NCI-H1092 treated with DMSO at 0.1 percent for 48 hours (cell line): Measurements from ENCODE around the gene SREBF2.

Source experiments
- DNase-seq: peaks from one replicate; lab custom pipeline; 2025; lab: John Stamatoyannopoulos, UW

SREBF2 gene

GRCh38 chr22:41876675-41877074, 43.8 kb downstream of the SREBF2 start:
- no peak for DNase-seq

DNA sequence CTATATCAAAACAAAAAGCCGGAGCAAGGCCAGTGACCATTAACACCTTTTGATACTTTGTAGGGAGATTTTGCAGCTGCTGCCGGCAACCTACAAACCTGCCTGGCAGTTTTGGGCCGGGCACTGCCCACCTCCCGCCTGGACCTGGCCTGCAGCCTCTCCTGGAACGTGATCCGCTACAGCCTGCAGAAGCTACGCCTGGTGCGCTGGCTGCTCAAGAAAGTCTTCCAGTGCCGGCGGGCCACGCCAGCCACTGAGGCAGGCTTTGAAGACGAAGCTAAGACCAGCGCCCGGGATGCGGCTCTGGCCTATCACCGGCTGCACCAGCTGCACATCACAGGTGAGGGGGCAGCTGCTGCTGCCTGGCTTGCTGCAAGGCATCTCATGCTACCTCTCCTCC, 47.7 kb downstream of the SREBF2 start:
- no peak for DNase-seq

DNA sequence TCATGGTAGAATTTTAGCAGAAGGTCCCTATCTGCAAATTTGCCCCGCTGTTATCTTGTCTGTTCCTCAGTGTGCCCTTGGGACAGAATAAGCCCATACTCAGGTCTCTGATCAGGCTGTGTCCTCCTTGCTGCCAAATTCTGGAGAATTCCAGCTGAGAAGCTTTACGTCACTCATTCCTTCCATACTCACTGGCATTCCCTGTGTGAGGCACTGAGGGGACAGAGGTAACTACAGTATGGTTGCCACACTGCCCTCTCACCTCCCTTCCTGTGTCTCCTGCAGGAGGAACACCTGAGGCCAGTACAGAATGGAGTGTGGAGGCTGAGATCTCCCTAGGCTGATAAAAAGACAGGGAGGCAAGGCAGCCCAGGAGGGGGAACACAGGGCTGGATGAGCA, 50.5 kb downstream of the SREBF2 start:
- DNase-seq, result no peak

DNA sequence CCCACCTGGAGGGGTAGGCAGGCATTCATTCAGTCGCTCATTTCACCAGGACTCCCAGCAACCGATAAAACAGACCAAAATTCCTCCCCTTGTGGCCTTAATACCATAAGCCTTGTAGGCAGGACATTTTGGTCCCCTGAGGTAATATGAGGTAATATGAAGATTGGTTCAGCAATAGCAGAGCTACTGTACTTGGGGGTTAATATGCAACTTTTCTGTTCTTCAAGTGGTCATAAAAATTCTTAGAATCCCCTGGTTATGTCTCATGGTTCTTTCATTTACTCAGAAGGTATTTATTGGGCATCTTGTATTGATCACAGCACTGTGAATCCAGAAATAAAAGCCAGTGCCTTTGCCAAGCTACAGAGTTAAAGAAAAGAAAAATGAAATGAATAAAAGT, 52.2 kb downstream of the SREBF2 start:
- DNase-seq, result no peak

- DNase-seq, result no peak
These were observed 52.6 kb downstream of the SREBF2 start for GRCh38 chr22:41885516-41885915.

- no peak for DNase-seq
These were observed 55.8 kb downstream of the SREBF2 start for GRCh38 chr22:41888627-41889200.

DNA sequence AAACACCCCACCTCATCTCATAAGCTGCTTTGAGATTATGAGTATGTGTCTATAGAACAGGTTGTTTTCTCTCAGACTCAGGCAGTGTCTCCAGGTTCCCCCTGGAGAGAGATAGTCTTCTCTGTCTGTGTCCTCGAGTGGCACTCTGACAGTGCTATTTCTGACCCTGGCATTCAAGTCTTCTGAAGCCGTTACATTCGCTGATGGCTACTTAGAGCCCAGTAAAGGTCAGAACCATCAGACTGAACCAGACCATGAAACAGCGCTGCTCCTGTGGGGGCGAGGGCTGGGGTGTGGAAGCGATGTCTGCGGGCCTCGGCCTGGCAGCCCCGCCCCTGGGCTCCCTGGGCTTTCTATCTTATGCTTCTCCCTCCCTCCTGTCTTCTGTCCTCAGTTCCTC, 58.5 kb downstream of the SREBF2 start:
- no peak for DNase-seq

DNA sequence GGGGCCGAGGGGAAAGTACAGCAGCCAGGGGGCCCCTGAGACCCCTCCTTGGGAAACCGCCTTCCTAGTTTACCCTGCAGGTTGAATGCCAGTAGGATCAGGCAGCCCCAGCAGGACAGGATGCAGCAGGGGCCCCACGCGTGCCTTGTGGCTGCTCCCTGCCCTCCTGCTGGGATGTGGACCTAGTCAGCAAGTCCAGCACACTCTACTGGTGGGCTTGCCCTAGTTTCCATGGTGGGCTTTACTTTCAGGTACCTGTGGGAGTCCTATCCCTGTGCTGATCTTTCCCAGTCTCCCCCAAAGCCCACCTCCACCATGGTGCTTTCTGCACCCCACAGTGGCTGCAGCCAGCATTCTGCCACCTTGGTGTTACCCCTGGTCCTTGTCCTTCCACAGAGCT, 59.8 kb downstream of the SREBF2 start:
- no peak for DNase-seq

- no peak for DNase-seq
These were observed 60.9 kb downstream of the SREBF2 start for GRCh38 chr22:41893591-41894375.

- DNase-seq, result no peak
These were observed 65.7 kb downstream of the SREBF2 start for GRCh38 chr22:41898645-41899044.

DNA sequence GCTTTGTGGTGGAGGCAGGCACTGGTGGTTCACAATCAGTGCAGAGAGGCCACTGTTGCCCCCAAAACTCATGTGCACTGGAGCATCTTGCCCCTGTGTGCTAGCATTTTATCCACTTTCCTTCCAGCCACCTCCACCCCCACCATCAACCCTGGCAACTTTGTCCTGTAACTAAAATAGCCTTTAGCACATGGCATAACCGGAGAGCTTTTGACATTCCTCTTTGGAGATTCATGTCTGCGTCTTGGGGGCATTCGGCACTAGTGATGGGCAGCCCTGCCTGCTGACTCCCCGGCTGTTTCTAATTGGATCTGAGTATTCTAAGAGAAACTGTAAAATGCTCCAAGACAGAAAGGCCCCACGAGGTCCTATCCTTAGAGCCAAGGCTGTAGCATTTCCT, 66.2 kb downstream of the SREBF2 start:
- DNase-seq, result no peak

DNA sequence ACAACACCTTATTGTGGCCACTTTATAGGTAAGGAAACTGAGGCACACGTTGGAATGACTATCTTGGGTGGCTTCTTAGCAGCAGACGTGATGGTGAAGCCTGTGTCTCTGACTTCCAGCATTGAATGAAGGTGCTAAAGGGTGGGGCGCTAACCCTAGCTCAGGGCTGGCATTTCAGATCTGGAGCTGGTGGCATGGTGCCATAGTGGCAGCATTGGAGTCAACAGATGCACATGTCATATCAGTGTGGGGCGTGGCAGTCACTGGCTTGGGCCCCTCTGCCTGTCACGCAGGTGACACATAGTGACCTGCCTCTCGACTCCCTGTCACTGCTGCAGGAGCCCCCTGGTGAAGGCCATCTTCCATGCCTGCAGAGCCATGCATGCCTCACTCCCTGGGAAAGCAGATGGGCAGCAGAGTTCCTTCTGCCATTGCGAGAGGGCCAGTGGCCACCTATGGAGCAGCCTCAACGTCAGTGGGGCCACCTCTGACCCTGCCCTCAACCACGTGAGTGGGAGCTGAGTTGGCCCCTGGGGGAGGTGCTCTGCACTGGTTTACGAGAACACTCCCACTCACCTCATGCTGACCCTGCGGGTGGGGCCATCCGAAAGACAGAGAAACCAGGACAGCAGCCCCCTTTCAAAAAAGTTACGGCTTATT, 67.2 kb downstream of the SREBF2 start:
- DNase-seq, result no peak

- no peak for DNase-seq
These were observed 67.9 kb downstream of the SREBF2 start for GRCh38 chr22:41900652-41901312.

GRCh38 chr22:41902016-41902415, 69.1 kb downstream of the SREBF2 start:
- DNase-seq, result no peak

DNA sequence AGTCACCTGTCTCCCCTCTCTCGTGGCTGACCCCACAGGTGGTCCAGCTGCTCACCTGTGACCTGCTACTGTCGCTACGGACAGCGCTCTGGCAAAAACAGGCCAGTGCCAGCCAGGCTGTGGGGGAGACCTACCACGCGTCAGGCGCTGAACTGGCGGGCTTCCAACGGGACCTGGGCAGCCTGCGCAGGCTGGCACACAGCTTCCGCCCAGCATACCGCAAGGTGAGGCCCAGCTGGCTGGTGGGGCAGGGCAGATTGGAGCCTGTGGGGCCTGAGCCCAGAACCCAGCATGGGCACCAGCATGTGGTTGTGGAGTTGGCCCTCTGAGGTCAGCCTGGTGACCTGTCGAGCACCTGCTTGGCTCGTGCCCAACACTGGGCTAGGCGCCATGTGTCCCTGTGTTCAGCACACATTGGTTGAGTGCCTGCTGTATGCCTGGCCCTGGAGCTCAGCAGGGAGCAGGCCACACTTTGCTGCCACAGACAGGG, 70.1 kb downstream of the SREBF2 start:
- peak; percentile 82 for DNase-seq

DNA sequence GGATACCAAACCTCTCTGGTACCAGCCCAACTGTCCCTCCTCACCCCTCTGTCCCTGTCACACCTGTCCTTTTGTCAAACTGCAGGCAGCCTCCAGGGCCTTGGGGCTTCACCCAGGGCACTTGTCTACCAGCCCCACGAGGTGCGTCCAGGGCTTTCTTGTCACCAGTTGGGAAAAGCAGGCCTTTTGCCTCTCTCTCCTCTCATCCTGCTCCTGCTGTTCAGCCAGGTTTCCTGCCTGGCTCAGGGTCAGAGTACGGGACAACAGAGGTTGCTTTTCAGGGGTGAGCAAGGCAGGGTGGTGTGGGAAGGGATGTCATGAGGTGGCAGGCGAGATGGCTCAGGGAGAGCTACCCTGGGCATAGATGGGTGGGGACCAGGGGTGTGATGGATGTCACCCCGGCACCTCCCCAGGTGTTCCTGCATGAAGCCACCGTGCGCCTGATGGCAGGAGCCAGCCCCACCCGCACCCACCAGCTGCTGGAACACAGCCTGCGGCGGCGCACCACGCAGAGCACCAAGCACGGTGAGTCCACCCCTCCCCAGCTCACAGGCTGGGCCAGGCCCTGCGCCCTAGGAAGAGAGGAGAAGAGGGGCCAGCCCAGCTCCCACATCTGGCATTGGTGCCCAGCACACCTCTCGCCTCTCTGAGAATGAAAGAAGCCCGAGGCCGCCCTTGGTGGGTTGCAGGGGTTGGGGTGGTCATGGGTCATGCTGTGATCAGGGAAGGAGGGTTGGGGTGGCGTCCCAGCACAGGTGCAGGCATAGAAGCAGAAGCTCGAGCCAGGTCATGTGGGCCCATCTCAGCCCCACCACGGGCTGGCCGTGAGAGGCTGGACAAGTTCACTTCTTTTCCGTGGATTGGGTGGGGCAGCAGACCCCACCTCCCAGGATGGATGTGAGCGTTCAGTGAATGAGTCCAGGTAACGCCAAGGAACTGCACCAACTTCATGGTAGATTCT, 71.8 kb downstream of the SREBF2 start:
- DNase-seq, result no peak

DNA sequence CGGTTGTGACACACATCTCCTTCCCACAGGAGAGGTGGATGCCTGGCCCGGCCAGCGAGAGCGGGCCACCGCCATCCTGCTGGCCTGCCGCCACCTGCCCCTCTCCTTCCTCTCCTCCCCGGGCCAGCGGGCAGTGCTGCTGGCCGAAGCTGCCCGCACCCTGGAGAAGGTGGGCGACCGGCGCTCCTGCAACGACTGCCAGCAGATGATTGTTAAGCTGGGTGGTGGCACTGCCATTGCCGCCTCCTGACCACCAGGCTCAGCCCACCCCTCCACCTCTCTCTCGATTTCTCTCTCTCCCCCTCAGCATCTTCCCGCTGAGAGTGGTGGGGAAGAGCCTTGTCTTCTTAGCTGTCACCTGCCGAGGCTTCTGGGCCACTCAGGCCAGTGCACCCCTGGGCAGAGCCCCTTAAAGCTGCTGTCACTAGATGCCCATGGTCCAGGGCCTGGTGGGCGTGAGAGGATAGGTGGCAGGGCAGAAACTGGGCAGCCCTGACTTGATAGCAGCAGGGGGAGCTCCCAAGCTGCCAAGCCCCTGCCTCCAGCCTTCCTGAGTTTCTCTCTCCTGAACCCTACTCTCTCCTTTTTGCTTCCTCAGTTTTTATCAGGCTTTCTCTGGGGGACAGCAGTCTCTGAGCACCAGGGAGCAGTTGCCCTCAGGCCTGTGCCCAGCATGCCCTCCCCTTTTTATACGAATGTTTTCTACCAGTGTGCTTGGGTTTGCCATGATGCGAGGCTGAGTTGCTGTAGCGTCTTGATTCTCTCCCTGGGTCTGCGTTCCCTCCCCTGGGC, 72.7 kb downstream of the SREBF2 start:
- no peak for DNase-seq

GRCh38 chr22:41906822-41907221, 73.9 kb downstream of the SREBF2 start:
- DNase-seq, result no peak

- DNase-seq, result no peak
These were observed 74.8 kb downstream of the SREBF2 start for GRCh38 chr22:41907436-41908401.
